Endodermal cell (in vitro differentiated cells): ENCODE data around the gene SRPX2. TPM values are rescaled to one million over a fixed set of nuclear protein-coding genes. Genes with fewer than 3 reads are reported as not detected.
"Not testable (repeated sequence)": the region's sequence is repeated elsewhere in the genome, so short reads cannot be mapped to it uniquely, and the experiment has no call there.

Source experiments
- DNase-seq: peaks from one replicate; pipeline ENCODE4 v3.0.0-alpha.2; 2017
- H3K27ac ChIP-seq: 2 replicates; pipeline ENCODE4 v1.5.1; 2013; ENCODE audit warnings: mild to moderate bottlenecking, low read depth, low read length, moderate library complexity
- H3K27me3 ChIP-seq: 2 replicates; pipeline ENCODE4 v1.6.1; 2013; ENCODE audit warnings: mild to moderate bottlenecking, low read length, moderate library complexity; ENCODE audit not compliant: insufficient read depth, control insufficient read depth, poor library complexity, severe bottlenecking
- H3K36me3 ChIP-seq: 2 replicates; pipeline ENCODE4 v1.7.0; 2013; ENCODE audit warnings: mild to moderate bottlenecking, low read length, moderate library complexity; ENCODE audit not compliant: control insufficient read depth, insufficient read depth
- H3K4me1 ChIP-seq: one replicate; pipeline ENCODE4 v1.7.0; 2013; ENCODE audit warnings: low read length; ENCODE audit not compliant: control insufficient read depth, insufficient read depth
- H3K4me3 ChIP-seq: 2 replicates; pipeline ENCODE4 v1.5.1; 2013; ENCODE audit warnings: mild to moderate bottlenecking, low read length, moderate library complexity
- H3K9ac ChIP-seq: 2 replicates; pipeline ENCODE4 v1.6.1; 2013; ENCODE audit warnings: mild to moderate bottlenecking, low read length, moderate library complexity; ENCODE audit not compliant: poor library complexity, severe bottlenecking; ENCODE audit errors: extremely low read depth
- H3K9me3 ChIP-seq: 2 replicates; pipeline ENCODE4 v1.6.1; 2013; ENCODE audit warnings: mild to moderate bottlenecking, low read length, moderate library complexity; ENCODE audit not compliant: control insufficient read depth
- H3K27ac Mint-ChIP-seq: 2 replicates; pipeline ENCODE4 v1.8.0; 2020; ENCODE audit warnings: mixed read lengths
- H3K27me3 Mint-ChIP-seq: 2 replicates; pipeline ENCODE4 v1.8.0; 2021; ENCODE audit warnings: mild to moderate bottlenecking, mixed read lengths; ENCODE audit not compliant: insufficient read depth
- H3K36me3 Mint-ChIP-seq: 2 replicates; pipeline ENCODE4 v1.8.0; 2020; ENCODE audit warnings: low read depth, mixed read lengths
- H3K4me1 Mint-ChIP-seq: 2 replicates; pipeline ENCODE4 v1.8.0; 2020; ENCODE audit warnings: mixed read lengths
- H3K4me3 Mint-ChIP-seq: 2 replicates; pipeline ENCODE4 v1.8.0; 2020; ENCODE audit warnings: mild to moderate bottlenecking, moderate library complexity, mixed read lengths
- H3K9me3 Mint-ChIP-seq: 2 replicates; pipeline ENCODE4 v1.8.0; 2020; ENCODE audit warnings: mild to moderate bottlenecking, mixed read lengths
- CTCF ChIP-seq: fragments of 200-600 bp; sonication (generic); conservative IDR thresholded peaks from 2 replicates; pipeline ENCODE4 v1.5.0; 2021; ENCODE audit warnings: antibody characterized with exemption, mild to moderate bottlenecking
- WGBS, 2 experiments: methylation state at CpG; one replicate each; pipeline versions ENCODE4 v1.1.5 to v1.1.7; 2013; ENCODE audit warnings: missing lambda C conversion rate in 2 of 2, mixed read lengths in 1 of 2; ENCODE audit not compliant: insufficient coverage in 1 of 2, insufficient read length in 1 of 2; 5-methylcytosine and 5-hydroxymethylcytosine counted together
- total RNA-seq, 2 donors: library from RNA; stranded (reverse); fragmentation: NEBNext Ultra II Directional in 1 of 2; extraction: Animal tissue kit (Norgen Biotek cat#: 25700) in 1 of 2; gene quantifications; 2 replicates in 1 of 2; 3 replicates in 1 of 2; pipeline ENCODE4 v1.2.1, GENCODE V29; 2021

SRPX2 gene
- total RNA-seq, 2 donors from 2014 or later, result 0.44 TPM; not detected in 1

GRCh38 chrX:100719139-100719538 is 75.1 kb downstream of the SRPX2 start:
- TF ChIP-seq CTCF, result no peak
- H3K4me1 Mint-ChIP-seq, result peaks cover 6% of the 10 kb centered on the region

GRCh38 chrX:100720301-100720700 is 76.3 kb downstream of the SRPX2 start:
- no peaks in the 10 kb centered on the region for H3K36me3 Mint-ChIP-seq
- DNase-seq, result no peak
- H3K4me3 Mint-ChIP-seq, result no peak overlapping the region
- Histone ChIP-seq H3K9ac (no peak overlapping the region), H3K27ac (no peak overlapping the region), H3K4me3 (no peak overlapping the region), H3K36me3 (no peaks in the 10 kb centered on the region), H3K27me3 (no peaks in the 10 kb centered on the region), H3K4me1 (no peaks in the 10 kb centered on the region), H3K9me3 (no peaks in the 10 kb centered on the region)
- H3K4me1 Mint-ChIP-seq, result peaks cover 6% of the 10 kb centered on the region
- WGBS, 2 experiments, result 17 to 36% methylated on average over 1 to 2 of the region's 2 CpGs
- no peak overlapping the region for H3K27ac Mint-ChIP-seq
- peaks cover 45% of the 10 kb centered on the region for H3K9me3 Mint-ChIP-seq
- no peaks in the 10 kb centered on the region for H3K27me3 Mint-ChIP-seq
- TF ChIP-seq CTCF, result no peak

More at GRCh38 chrX:100719139-100719538, 75.1 kb downstream of the SRPX2 start:
- Histone ChIP-seq H3K36me3 (no peaks in the 10 kb centered on the region), H3K27ac (no peak overlapping the region), H3K4me3 (no peak overlapping the region), H3K9me3 (no peaks in the 10 kb centered on the region), H3K9ac (no peak overlapping the region), H3K4me1 (no peaks in the 10 kb centered on the region), H3K27me3 (no peaks in the 10 kb centered on the region)
- Mint-ChIP-seq H3K36me3 (no peaks in the 10 kb centered on the region), H3K4me3 (no peak overlapping the region), H3K27ac (no peak overlapping the region), H3K9me3 (peaks cover 40% of the 10 kb centered on the region), H3K27me3 (no peaks in the 10 kb centered on the region)
- no peak for DNase-seq
- WGBS, 2 experiments, result no CpG with 5 or more reads among the region's 2 CpGs

- Mint-ChIP-seq H3K27me3 (peaks cover 7% of the 10 kb centered on the region), H3K4me1 (peaks cover 6% of the 10 kb centered on the region), H3K4me3 (no peak overlapping the region), H3K9me3 (peaks cover 50% of the 10 kb centered on the region), H3K27ac (no peak overlapping the region), H3K36me3 (no peaks in the 10 kb centered on the region)
- Histone ChIP-seq H3K36me3 (no peaks in the 10 kb centered on the region), H3K9me3 (no peaks in the 10 kb centered on the region), H3K27me3 (no peaks in the 10 kb centered on the region), H3K4me3 (no peak overlapping the region), H3K9ac (no peak overlapping the region), H3K27ac (no peak overlapping the region), H3K4me1 (no peaks in the 10 kb centered on the region)
- DNase-seq, result no peak
- no peak for TF ChIP-seq CTCF
These were observed 77.3 kb downstream of the SRPX2 start for GRCh38 chrX:100721328-100721727.

- H3K9me3 Mint-ChIP-seq, result peaks cover 56% of the 10 kb centered on the region
- H3K4me3 Mint-ChIP-seq, result not testable (repeated sequence)
- WGBS, 2 experiments, result no CpG with 5 or more reads among the region's 30 CpGs
These were observed 80.0 kb downstream of the SRPX2 start for GRCh38 chrX:100724006-100724405.

More at GRCh38 chrX:100724006-100724405, 80.0 kb downstream of the SRPX2 start:
- H3K27ac Mint-ChIP-seq, H3K27me3 ChIP-seq, H3K36me3 ChIP-seq, H3K9ac ChIP-seq, H3K4me1 Mint-ChIP-seq, H3K27ac ChIP-seq, DNase-seq, H3K4me3 ChIP-seq, H3K36me3 Mint-ChIP-seq, H3K4me1 ChIP-seq, H3K9me3 ChIP-seq: not testable (repeated sequence)
- H3K27me3 Mint-ChIP-seq, result peaks cover 23% of the 10 kb centered on the region
